LNCaP clone FGC (cell line): ENCODE measurements around the gene ZCCHC24.

Experiments used
- DNase-seq: peaks from one replicate; pipeline ENCODE4 v3.0.0-alpha.2; 2011; ENCODE audit warnings: low read depth
- H3K4me3 ChIP-seq: 2 replicates; pipeline ENCODE4 v1.5.1; 2011; ENCODE audit warnings: mild to moderate bottlenecking, low read depth, low read length, control low read depth
- TF ChIP-seq, protein P1 (sequence below): IDR thresholded peaks from 2 replicates; pipeline ENCODE4 v1.5.1; 2012; ENCODE audit warnings: mild to moderate bottlenecking; ENCODE audit not compliant: control insufficient read depth, insufficient read depth; ENCODE audit errors: extremely low read depth

ZCCHC24 gene

DNA sequence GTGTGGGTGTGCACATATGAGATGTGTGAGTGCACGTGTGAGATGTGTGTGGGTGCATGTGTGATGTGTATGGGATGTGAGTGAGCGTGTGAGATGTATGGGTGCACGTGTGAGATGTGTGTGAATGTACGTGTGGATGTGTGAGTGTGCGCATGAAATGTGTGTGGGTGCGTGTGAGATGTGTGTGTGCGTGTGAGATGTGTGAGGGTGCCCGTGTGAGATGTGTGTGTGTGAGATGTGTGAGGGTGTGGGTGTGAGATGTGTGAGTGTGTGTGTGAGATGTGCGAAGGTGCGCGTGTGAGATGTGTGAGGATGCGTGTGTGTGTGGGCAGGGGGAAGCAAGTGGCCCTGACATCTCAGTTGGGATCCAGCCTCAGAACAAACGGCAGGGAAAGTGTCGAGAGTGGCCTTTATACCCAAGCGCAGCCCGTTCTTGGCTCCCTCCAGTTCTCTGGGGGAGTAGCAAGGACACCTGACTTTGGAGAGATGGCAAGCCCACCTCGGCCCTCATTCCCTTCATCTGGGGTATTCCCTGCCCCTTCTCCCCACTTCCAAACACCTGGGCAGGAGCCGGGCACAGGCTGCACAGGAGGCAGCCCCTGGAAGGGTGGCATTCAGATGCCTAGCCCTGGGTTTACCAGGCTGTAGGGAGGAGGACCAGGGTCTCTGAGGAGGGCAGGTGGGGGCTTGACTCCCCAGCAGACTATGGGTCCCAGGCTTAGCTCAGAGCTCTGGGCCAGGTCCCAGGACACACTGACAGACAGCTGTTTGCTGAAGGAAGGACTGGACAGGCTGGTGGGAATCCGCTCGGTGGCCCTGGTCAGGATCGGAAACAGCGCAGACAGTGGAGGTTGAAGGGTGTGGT, 66.5 kb downstream of the ZCCHC24 start:
- H3K4me3 ChIP-seq, result no peak overlapping the region
- TF ChIP-seq, protein P1, sequence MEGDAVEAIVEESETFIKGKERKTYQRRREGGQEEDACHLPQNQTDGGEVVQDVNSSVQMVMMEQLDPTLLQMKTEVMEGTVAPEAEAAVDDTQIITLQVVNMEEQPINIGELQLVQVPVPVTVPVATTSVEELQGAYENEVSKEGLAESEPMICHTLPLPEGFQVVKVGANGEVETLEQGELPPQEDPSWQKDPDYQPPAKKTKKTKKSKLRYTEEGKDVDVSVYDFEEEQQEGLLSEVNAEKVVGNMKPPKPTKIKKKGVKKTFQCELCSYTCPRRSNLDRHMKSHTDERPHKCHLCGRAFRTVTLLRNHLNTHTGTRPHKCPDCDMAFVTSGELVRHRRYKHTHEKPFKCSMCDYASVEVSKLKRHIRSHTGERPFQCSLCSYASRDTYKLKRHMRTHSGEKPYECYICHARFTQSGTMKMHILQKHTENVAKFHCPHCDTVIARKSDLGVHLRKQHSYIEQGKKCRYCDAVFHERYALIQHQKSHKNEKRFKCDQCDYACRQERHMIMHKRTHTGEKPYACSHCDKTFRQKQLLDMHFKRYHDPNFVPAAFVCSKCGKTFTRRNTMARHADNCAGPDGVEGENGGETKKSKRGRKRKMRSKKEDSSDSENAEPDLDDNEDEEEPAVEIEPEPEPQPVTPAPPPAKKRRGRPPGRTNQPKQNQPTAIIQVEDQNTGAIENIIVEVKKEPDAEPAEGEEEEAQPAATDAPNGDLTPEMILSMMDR, result no peak
- no peak for DNase-seq

DNA sequence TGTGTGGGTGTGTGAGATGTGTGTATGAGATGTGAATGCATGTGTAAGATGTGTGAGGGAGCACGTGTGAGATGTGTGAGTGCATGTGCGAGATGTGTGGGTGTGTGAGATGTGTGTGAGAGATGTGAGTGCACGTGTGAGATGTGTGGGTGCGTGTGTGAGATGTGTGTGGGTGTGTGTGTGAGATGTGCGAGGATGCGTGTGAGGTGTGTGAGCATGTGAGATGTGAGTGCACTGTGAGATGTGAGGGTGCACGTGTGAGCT, 67.1 kb downstream of the ZCCHC24 start:
- no peak overlapping the region for H3K4me3 ChIP-seq
- no peak for DNase-seq
- TF ChIP-seq, protein P1, result no peak

DNA sequence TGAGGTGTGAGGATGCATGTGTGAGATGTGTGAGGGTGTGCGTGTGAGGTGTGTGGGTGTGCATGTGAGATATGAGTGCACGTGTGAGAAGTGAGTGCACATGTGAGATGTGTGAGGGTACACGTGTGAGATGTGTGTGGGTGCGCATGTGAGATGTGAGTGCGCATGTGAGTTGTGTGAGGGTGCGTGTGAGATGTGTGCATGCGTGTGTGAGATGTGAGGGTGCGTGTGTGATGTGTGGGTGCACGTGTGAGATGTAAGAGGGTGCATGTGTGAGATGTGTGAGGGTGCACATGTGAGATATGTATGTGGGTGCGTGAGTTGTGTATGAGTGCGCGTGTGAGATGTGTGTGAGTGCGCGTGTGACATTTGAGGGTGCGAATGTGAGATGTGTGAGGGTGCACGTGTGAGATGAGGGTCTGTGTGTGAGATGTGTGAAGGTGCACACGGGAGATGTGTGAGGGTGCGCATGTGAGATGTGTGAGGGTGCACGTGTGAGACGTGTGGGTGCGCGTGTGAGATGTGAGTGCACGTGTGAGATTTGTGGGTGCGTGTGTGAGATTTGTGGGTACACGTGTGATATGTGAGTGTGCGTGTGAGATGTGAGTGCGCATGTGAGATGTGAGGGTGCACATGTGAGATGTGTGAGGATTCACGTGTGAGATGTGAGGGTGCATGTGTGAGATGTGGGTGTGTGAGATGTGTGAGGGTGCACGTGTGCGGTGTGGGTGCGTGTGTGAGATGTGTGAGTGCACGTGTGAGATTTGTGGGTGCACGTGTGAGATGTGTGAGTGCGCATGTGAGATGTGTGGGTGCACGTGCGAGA, 67.7 kb downstream of the ZCCHC24 start:
- no peak for DNase-seq
- no peak overlapping the region for H3K4me3 ChIP-seq
- TF ChIP-seq, protein P1, result no peak

DNA sequence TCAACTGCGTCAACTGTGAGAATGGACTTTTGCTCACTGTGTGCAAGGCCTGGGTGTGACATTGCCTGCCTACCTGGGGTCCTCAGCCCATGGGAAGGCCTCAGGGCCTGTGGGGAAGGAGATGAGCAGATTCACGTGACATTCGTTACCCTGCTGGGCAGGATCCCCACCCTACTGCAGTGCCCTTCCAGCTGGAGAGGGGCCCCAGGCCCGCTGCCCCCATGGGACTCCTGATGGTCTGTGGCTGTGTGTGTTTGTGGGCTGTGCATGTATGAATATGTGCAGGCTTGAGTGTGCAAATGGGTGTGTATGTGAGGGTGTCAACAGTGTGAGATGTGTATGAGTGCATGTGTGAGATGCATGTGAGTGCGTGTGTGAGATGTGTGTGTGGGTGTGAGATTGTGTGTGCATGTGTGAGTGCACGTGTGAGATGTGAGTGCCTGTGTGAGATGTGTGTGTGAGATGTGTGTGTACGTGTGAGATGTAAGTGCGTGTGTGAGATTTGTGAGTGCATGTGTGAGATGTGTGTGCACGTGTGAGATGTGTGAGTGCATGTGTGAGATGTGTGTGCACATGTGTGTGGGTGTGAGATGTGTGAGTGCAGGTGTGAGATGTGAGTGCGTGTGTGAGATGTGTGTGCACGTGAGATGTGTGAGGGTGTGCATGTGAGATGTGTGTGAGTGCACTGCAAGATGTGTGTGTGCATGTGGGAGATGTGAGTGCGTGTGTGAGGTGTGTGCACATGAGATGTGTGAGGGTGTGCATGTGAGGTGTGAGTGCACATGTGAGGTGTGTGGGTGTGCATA, 68.5 kb downstream of the ZCCHC24 start:
- TF ChIP-seq, protein P1, result no peak
- no peak for DNase-seq
- H3K4me3 ChIP-seq, result no peak overlapping the region

DNA sequence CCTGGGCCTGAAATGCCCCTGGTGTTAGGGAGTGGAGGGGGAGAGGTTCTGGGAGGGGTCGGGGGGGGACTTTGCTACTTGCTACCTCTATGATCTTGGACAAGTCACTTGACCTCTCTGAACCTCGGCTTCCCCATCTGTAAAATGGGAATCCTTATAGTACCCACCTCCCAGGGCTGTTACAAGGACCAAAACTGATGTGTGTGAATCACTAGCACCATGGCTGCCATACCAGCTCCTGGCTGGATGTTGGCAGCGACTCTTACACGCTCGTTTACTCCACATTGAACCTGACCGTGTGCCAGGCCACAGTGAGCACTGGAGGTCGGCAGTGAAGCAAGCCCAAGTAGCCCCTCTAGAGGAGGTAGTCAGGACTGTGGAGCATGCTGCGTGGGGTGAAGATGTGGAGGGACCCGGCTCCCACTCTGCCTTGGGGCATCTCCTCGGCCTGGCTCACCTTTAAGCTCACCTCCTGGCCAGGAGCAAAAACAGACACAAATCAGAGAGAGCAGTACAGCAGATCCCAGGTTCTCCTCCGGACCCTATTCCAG, 69.3 kb downstream of the ZCCHC24 start:
- no peak for DNase-seq
- H3K4me3 ChIP-seq, result no peak overlapping the region
- TF ChIP-seq, protein P1, result no peak

DNA sequence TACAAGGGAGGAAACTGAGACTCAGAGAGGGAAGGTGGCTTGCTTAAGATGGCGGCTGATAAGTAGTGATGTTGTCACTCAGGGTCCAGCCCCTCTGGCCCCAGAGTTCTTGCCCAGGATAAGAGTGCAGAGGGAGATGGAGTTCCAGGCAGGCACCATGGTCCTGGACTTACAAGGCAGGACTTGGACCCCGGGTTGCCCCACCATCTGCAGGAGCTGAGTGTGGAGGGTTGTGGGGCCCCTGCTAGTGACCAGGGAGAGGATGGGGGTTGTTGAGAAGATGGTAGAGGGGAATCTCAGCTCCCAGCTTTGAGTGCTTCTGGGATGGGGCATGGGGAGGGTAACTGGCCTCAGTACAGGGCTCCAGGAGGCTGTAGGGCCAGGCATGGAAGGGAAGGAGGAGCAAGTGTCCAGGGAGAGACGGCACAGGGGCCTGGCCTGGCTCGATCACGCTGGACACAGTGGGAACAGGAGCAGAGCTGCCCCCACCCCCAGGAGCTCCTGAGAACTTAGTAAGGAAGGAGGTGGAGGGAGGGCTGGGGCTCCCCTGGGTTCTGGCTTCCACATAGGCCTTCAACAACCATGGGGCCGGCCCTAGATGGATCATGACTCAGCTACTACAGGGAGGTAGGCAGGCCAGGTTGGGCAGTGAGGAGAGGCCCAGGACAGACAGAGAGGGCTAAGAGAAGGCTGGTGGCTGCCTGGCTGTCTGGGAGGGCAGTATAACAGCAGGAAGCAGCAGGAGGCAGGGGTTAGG, 69.9 kb downstream of the ZCCHC24 start:
- TF ChIP-seq, protein P1, result no peak
- no peak overlapping the region for H3K4me3 ChIP-seq
- DNase-seq, result no peak
